ENCODE data around the gene MKLN1.

DNA sequence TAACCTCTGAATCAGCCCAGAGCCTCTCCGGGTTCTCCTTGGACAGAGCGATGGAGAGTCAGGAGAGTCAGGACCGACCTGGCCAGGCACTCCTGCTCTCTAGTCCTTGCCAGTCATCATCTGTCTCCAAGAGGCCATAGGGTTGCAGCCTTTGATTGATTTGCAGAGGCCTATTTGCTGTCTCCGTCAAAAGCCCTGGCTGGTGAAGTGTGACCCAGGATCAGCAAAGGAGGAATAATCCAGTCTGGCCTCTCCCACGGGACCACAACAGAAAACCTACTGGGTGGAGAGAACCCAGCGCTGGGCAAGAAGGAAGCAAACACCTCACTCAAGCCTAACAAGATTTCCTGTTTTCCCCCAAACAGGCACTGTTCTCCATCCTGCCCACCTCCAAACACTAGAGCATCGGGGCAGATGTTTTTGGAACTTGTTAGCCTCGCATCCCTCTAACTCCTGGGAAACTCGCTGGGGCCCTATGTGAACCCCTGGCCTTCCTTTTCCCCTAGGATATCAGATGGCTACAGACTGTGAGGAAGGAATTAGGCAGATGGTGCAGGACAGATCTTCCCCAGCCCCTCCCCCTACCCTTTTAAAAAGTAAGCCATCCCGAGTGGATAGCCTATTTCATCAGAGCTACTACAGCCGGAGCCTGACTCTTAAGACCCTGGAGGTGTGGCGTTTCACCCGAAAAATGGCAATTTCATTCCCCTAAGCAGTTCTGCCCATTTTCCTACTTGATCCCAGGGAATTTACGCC is 174.4 kb downstream of the MKLN1 start:
- TF ChIP-seq ESRRG (CRISPR knock-in tag; IDR thresholded peaks at IDR 0.05) (no peak), ZNF8 (CRISPR knock-in tag; IDR thresholded peaks at IDR 0.05) (no peak), ZC3H10 (CRISPR knock-in tag; IDR thresholded peaks at IDR 0.05) (no peak), ZNF565 (CRISPR knock-in tag; conservative IDR thresholded peaks at IDR 0.05; ENCODE audit: low read depth) (no peak), ZFP30 (CRISPR knock-in tag; IDR thresholded peaks at IDR 0.05) (no peak), ZFP3 (CRISPR knock-in tag; IDR thresholded peaks at IDR 0.05) (no peak), ARNTL (CRISPR knock-in tag; IDR thresholded peaks at IDR 0.05; ENCODE audit: borderline replicate concordance, low read depth) (no peak), SNAI2 (CRISPR knock-in tag; IDR thresholded peaks at IDR 0.05) (no peak)
- TF ChIP-seq, protein P1, sequence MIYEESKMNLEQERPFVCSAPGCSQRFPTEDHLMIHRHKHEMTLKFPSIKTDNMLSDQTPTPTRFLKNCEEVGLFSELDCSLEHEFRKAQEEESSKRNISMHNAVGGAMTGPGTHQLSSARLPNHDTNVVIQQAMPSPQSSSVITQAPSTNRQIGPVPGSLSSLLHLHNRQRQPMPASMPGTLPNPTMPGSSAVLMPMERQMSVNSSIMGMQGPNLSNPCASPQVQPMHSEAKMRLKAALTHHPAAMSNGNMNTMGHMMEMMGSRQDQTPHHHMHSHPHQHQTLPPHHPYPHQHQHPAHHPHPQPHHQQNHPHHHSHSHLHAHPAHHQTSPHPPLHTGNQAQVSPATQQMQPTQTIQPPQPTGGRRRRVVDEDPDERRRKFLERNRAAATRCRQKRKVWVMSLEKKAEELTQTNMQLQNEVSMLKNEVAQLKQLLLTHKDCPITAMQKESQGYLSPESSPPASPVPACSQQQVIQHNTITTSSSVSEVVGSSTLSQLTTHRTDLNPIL (CRISPR knock-in tag; IDR thresholded peaks at IDR 0.05; ENCODE audit: low read depth), result no peak
- TF ChIP-seq, protein P2, sequence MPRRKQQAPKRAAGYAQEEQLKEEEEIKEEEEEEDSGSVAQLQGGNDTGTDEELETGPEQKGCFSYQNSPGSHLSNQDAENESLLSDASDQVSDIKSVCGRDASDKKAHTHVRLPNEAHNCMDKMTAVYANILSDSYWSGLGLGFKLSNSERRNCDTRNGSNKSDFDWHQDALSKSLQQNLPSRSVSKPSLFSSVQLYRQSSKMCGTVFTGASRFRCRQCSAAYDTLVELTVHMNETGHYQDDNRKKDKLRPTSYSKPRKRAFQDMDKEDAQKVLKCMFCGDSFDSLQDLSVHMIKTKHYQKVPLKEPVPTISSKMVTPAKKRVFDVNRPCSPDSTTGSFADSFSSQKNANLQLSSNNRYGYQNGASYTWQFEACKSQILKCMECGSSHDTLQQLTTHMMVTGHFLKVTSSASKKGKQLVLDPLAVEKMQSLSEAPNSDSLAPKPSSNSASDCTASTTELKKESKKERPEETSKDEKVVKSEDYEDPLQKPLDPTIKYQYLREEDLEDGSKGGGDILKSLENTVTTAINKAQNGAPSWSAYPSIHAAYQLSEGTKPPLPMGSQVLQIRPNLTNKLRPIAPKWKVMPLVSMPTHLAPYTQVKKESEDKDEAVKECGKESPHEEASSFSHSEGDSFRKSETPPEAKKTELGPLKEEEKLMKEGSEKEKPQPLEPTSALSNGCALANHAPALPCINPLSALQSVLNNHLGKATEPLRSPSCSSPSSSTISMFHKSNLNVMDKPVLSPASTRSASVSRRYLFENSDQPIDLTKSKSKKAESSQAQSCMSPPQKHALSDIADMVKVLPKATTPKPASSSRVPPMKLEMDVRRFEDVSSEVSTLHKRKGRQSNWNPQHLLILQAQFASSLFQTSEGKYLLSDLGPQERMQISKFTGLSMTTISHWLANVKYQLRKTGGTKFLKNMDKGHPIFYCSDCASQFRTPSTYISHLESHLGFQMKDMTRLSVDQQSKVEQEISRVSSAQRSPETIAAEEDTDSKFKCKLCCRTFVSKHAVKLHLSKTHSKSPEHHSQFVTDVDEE (CRISPR knock-in tag; IDR thresholded peaks at IDR 0.05), result no peak
- TF ChIP-seq, protein P3, sequence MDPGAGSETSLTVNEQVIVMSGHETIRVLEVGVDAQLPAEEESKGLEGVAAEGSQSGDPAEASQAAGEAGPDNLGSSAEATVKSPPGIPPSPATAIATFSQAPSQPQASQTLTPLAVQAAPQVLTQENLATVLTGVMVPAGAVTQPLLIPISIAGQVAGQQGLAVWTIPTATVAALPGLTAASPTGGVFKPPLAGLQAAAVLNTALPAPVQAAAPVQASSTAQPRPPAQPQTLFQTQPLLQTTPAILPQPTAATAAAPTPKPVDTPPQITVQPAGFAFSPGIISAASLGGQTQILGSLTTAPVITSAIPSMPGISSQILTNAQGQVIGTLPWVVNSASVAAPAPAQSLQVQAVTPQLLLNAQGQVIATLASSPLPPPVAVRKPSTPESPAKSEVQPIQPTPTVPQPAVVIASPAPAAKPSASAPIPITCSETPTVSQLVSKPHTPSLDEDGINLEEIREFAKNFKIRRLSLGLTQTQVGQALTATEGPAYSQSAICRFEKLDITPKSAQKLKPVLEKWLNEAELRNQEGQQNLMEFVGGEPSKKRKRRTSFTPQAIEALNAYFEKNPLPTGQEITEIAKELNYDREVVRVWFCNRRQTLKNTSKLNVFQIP (CRISPR knock-in tag; IDR thresholded peaks at IDR 0.05; ENCODE audit: borderline replicate concordance, low read depth), result no peak
- TF ChIP-seq, protein P4, sequence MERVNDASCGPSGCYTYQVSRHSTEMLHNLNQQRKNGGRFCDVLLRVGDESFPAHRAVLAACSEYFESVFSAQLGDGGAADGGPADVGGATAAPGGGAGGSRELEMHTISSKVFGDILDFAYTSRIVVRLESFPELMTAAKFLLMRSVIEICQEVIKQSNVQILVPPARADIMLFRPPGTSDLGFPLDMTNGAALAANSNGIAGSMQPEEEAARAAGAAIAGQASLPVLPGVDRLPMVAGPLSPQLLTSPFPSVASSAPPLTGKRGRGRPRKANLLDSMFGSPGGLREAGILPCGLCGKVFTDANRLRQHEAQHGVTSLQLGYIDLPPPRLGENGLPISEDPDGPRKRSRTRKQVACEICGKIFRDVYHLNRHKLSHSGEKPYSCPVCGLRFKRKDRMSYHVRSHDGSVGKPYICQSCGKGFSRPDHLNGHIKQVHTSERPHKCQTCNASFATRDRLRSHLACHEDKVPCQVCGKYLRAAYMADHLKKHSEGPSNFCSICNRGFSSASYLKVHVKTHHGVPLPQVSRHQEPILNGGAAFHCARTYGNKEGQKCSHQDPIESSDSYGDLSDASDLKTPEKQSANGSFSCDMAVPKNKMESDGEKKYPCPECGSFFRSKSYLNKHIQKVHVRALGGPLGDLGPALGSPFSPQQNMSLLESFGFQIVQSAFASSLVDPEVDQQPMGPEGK (CRISPR knock-in tag; IDR thresholded peaks at IDR 0.05; ENCODE audit: borderline replicate concordance), result no peak

All from SK-N-SH treated with all-trans-retinoic acid at 6 μM for 48 hours (cell line).